Gastroesophageal sphincter (tissue), 4 donors: ENCODE results near the gene C14orf93. TPM values are rescaled to one million over a fixed set of nuclear protein-coding genes. Genes with fewer than 3 reads are reported as not detected.
A peak's percentile ranks its signal among the peaks of the same experiment; 100 is the strongest.
"Not testable (repeated sequence)": the region's sequence is repeated elsewhere in the genome, so short reads cannot be mapped to it uniquely, and the experiment has no call there.

Experiments
- ATAC-seq: fragments of 150-250 bp; one replicate; pipeline ENCODE4 v1.9.1; 2016; ENCODE audit warnings: mild to moderate bottlenecking, moderate library complexity
- H3K27ac ChIP-seq, 4 donors: fragments of 200-600 bp; sonication (generic) in 3 of 4; 1 replicate in 3 of 4; 2 replicates in 1 of 4; pipeline ENCODE4 v1.5.1; 2016 to 2019
- H3K27me3 ChIP-seq: fragments of 200-600 bp; sonication (generic); one replicate; pipeline ENCODE4 v1.5.1; 2019
- H3K36me3 ChIP-seq, 2 donors: fragments of 200-600 bp; sonication (generic); one replicate each; pipeline ENCODE4 v1.5.1; 2019; ENCODE audit warnings: control low read depth in 1 of 2
- H3K4me1 ChIP-seq, 3 donors: fragments of 200-600 bp; sonication (generic); 1 replicate in 2 of 3; 2 replicates in 1 of 3; pipeline ENCODE4 v1.5.1; 2016 to 2019; ENCODE audit warnings: control low read depth in 2 of 3
- H3K4me3 ChIP-seq, 2 donors: fragments of 200-600 bp; sonication (generic); one replicate each; pipeline ENCODE4 v1.5.1; 2019; ENCODE audit warnings: mild to moderate bottlenecking in 1 of 2, moderate library complexity in 1 of 2
- H3K9me3 ChIP-seq, 3 donors: fragments of 200-600 bp; sonication (generic); one replicate each; pipeline ENCODE4 v1.5.1; 2017 to 2019; ENCODE audit warnings: control low read depth in 2 of 3
- CTCF ChIP-seq, 4 experiments: fragments of 200-600 bp in 2 of 4; fragments of 450-650 bp in 2 of 4; sonication (generic) in 1 of 4; IDR thresholded peaks; one replicate each; pipeline ENCODE4 v1.5.1; 2017 to 2019; ENCODE audit warnings: antibody characterized with exemption in 4 of 4, mild to moderate bottlenecking in 2 of 4, moderate library complexity in 2 of 4
- EP300 ChIP-seq: sonication (generic); formaldehyde crosslinking; IDR thresholded peaks from one replicate; pipeline ENCODE4 v1.6.1; 2017; ENCODE audit warnings: antibody characterized with exemption, mild to moderate bottlenecking
- POLR2A ChIP-seq, 2 donors: fragments of 450-650 bp; IDR thresholded peaks; one replicate each; pipeline ENCODE4 v1.6.1; 2017; ENCODE audit warnings: antibody characterized with exemption in 2 of 2, mild to moderate bottlenecking in 2 of 2, moderate library complexity in 1 of 2
- POLR2AphosphoS5 ChIP-seq: sonication (generic); formaldehyde crosslinking; IDR thresholded peaks from one replicate; pipeline ENCODE4 v1.6.1; 2017; ENCODE audit warnings: antibody characterized with exemption
- WGBS, 2 donors: methylation state at CpG; one replicate each; pipeline ENCODE4 v1.1.5; 2018; ENCODE audit warnings: low coverage in 1 of 2; 5-methylcytosine and 5-hydroxymethylcytosine counted together
- total RNA-seq, 4 donors: library from RNA; depleted of rRNA; stranded (reverse); fragments of >200 nt; gene quantifications; one replicate each; pipeline ENCODE4 v1.1.0, GENCODE V29; 2016

Gene C14orf93
- total RNA-seq, 4 donors from 2014 or later, result 8.4 to 16.0 (median 13.2) TPM

GRCh38 chr14:22973217-22974032 lies 36.5 kb downstream of the C14orf93 start:
- no peak overlapping the region for H3K27ac ChIP-seq
- WGBS, 2 donors, result 73 to 100% methylated on average over 1 to 2 of the region's 6 CpGs
- TF ChIP-seq POLR2AphosphoS5, result no peak
- no peak for TF ChIP-seq POLR2A (IDR thresholded peaks at IDR 0.05)
- peak in 3 of 4 experiments; percentile 71 to 80 (median 75) for TF ChIP-seq CTCF (IDR thresholded peaks at IDR 0.05)
- TF ChIP-seq EP300, result no peak

GRCh38 chr14:22972313-22972930 lies 37.5 kb downstream of the C14orf93 start:
- Histone ChIP-seq H3K4me1 (peaks cover 0 to 11% (median 8%) of the 10 kb centered on the region in 3 donors), H3K27me3 (no peaks in the 10 kb centered on the region), H3K9me3 (no peaks in the 10 kb centered on the region), H3K4me3 (no peak overlapping the region), H3K36me3 (peaks cover 0 to 17% of the 10 kb centered on the region in 2 donors), H3K27ac (no peak overlapping the region)
- 100% methylated on average over 1 of the region's 2 CpGs; no CpG with 5 or more reads in 1 of the 2 donors for WGBS, 2 donors
- ATAC-seq, result no peak
- no peak for TF ChIP-seq CTCF (IDR thresholded peaks at IDR 0.05)
- TF ChIP-seq EP300, result no peak
- TF ChIP-seq POLR2AphosphoS5, result no peak
- TF ChIP-seq POLR2A (IDR thresholded peaks at IDR 0.05), result no peak

More at GRCh38 chr14:22973217-22974032, 36.5 kb downstream of the C14orf93 start:
- Histone ChIP-seq H3K27me3 (no peaks in the 10 kb centered on the region), H3K4me3 (no peak overlapping the region), H3K9me3 (no peaks in the 10 kb centered on the region), H3K36me3 (peaks cover 0 to 17% of the 10 kb centered on the region in 2 donors), H3K4me1 (peaks cover 0 to 21% (median 18%) of the 10 kb centered on the region in 3 donors)
- peak; percentile 61 for ATAC-seq

GRCh38 chr14:22971152-22971551 lies 38.8 kb downstream of the C14orf93 start:
- no peaks in the 10 kb centered on the region for H3K4me1 ChIP-seq
- WGBS, 2 donors, result 93 to 100% methylated on average over 1 of the region's 1 CpG
- ATAC-seq, result no peak
- H3K9me3 ChIP-seq, result no peaks in the 10 kb centered on the region
- TF ChIP-seq CTCF (IDR thresholded peaks at IDR 0.05) (no peak), POLR2A (IDR thresholded peaks at IDR 0.05) (no peak), POLR2AphosphoS5 (no peak), EP300 (no peak)
- peaks cover 0 to 17% of the 10 kb centered on the region in 2 donors for H3K36me3 ChIP-seq
- no peak overlapping the region for H3K4me3 ChIP-seq
- H3K27ac ChIP-seq, result no peak overlapping the region
- no peaks in the 10 kb centered on the region for H3K27me3 ChIP-seq

GRCh38 chr14:22966783-22967269 lies 43.1 kb downstream of the C14orf93 start:
- TF ChIP-seq POLR2A (IDR thresholded peaks at IDR 0.05) (no peak), EP300 (no peak), CTCF (IDR thresholded peaks at IDR 0.05) (no peak), POLR2AphosphoS5 (no peak)
- no peaks in the 10 kb centered on the region for H3K4me1 ChIP-seq
- ATAC-seq, result no peak
- H3K27me3 ChIP-seq, result no peaks in the 10 kb centered on the region
- no peaks in the 10 kb centered on the region for H3K36me3 ChIP-seq
- H3K4me3 ChIP-seq, result no peak overlapping the region
- no peak overlapping the region for H3K27ac ChIP-seq
- H3K9me3 ChIP-seq, result no peaks in the 10 kb centered on the region
- WGBS, 2 donors, result 39 to 60% methylated on average over 2 to 4 of the region's 4 CpGs

- H3K9me3 ChIP-seq, H3K4me3 ChIP-seq, H3K4me1 ChIP-seq, H3K27me3 ChIP-seq, ATAC-seq, H3K36me3 ChIP-seq, H3K27ac ChIP-seq: not testable (repeated sequence)
- WGBS, 2 donors, result 54 to 60% methylated on average over 6 to 11 of the region's 15 CpGs
Measured at GRCh38 chr14:22965916-22966782, 43.8 kb downstream of the C14orf93 start.
